Measurements from ENCODE around the gene DHRS12.

Gene DHRS12

GRCh38 chr13:51738226-51738905, 65.6 kb downstream of the DHRS12 start:
- no peaks in the 10 kb centered on the region; the same call in 1 of the 2 replicates for H3K36me3 ChIP-seq (ENCODE audit: control insufficient read depth, insufficient read depth, low read length)
- no peaks in the 10 kb centered on the region for H3K9me3 ChIP-seq (ENCODE audit: control insufficient read depth, insufficient read depth, low read length)
- no peak for DNase-seq (ENCODE audit: low read depth, low spot score)
- no CpG with 5 or more reads among the region's 2 CpGs for WGBS (ENCODE audit: insufficient coverage, insufficient read length)
- H3K27ac ChIP-seq (ENCODE audit: low read length): no peak overlapping the region
- H3K4me3 ChIP-seq (ENCODE audit: low read length): no peak overlapping the region
- H3K4me1 ChIP-seq (ENCODE audit: control insufficient read depth, insufficient read depth, low read length): peaks cover 1% of the 10 kb centered on the region; the same call in 1 of the 2 replicates
- H3K27me3 ChIP-seq (ENCODE audit: control insufficient read depth, insufficient read depth, low read length): no peaks in the 10 kb centered on the region

DNA sequence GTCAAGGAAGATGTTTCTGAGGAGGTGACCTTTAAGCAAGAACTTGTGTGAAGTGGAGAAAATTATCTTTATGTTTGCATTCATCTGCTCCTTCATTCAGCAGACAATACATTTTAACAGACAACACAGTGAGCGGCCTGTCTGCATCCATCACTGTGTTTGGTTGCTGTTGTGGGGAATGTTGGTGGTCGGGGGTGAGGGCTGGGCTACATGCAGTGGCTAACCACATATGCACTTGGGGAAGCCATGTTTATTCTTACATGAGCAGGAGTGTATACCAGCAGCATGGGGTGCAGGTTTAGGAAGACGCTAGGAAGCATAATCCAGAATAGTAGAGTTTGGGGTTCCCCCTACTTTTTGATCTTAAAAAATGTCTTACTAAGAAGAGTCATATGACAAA, 66.4 kb downstream of the DHRS12 start:
- no peaks in the 10 kb centered on the region; the same call in 1 of the 2 replicates for H3K36me3 ChIP-seq (ENCODE audit: control insufficient read depth, insufficient read depth, low read length)
- H3K9me3 ChIP-seq (ENCODE audit: control insufficient read depth, insufficient read depth, low read length): no peaks in the 10 kb centered on the region
- DNase-seq (ENCODE audit: low read depth, low spot score): no peak
- no peak overlapping the region for H3K27ac ChIP-seq (ENCODE audit: low read length)
- H3K27me3 ChIP-seq (ENCODE audit: control insufficient read depth, insufficient read depth, low read length): no peaks in the 10 kb centered on the region
- peaks cover 1% of the 10 kb centered on the region; the same call in 1 of the 2 replicates for H3K4me1 ChIP-seq (ENCODE audit: control insufficient read depth, insufficient read depth, low read length)
- no CpG with 5 or more reads among the region's 3 CpGs for WGBS (ENCODE audit: insufficient coverage, insufficient read length)
- H3K4me3 ChIP-seq (ENCODE audit: low read length): no peak overlapping the region

DNA sequence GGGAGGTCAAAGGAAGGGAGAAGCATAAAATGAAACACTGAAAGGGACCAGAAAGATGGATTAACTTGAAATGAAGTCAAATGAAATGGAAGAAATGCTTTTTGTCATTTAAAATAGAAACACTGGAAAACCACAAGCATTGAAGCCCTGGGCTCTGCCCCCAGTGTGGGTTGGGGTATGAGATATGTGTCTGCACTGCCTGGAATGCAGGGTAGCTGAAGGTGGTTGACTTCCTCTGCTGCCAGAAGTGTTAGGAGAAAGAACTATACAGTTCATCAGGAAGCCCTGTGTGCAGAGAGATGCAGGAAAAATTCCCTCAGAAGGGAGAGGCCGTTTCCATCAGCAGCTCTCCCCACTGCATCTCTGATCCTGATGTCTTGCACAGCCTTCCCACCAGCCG, 69.2 kb downstream of the DHRS12 start:
- peaks cover 1% of the 10 kb centered on the region; the same call in 1 of the 2 replicates for H3K4me1 ChIP-seq (ENCODE audit: control insufficient read depth, insufficient read depth, low read length)
- H3K36me3 ChIP-seq (ENCODE audit: control insufficient read depth, insufficient read depth, low read length): no peaks in the 10 kb centered on the region
- WGBS (ENCODE audit: insufficient coverage, insufficient read length): no CpG with 5 or more reads among the region's 2 CpGs
- no peak overlapping the region for H3K4me3 ChIP-seq (ENCODE audit: low read length)
- no peaks in the 10 kb centered on the region for H3K27me3 ChIP-seq (ENCODE audit: control insufficient read depth, insufficient read depth, low read length)
- H3K27ac ChIP-seq (ENCODE audit: low read length): no peak overlapping the region
- no peaks in the 10 kb centered on the region for H3K9me3 ChIP-seq (ENCODE audit: control insufficient read depth, insufficient read depth, low read length)
- no peak for DNase-seq (ENCODE audit: low read depth, low spot score)

DNA sequence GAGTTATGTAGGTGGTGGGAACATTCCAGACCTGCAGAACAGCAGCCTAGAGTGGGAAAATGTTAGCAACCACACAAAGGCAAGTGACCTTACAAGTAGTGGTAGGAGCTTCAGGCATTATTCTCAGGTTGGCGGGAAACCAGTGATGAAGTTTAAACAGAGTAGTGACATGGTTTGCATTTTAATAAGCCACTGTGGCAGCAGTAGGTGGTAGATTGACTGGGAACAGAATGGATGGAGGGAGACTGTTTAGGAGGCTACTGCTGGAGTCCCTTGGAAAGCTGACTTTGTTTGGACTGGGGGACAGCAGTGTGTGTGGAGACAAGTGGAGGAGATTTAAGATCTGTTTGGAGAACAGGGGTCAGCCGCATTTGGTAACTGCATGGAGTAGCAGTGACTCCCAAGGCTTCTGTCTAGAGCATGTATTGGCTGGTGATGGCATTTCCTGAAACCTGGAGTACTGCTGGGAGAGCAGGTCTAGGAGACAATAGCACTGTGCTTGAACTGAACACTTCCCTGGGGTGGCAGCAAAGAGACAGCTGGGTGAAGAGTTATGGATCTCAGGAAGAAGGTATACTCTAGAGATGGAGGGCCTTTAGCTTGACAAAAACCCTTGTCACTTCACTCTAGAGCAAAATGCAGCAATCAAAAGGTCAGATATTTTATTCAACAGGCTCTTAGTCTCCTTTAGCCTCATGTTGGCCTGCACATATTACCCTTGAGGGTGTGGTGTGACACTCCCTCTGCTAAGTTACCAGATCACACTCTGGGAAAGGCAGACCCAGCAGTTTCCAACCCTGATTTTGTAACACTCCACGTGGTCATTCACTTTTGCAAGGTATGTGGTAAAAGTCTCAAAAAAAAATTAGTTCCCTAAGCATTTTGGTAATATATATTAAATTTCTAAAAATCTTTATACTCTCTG, 70.3 kb downstream of the DHRS12 start:
- Histone ChIP-seq H3K27ac (ENCODE audit: low read length) (no peak overlapping the region), H3K36me3 (ENCODE audit: control insufficient read depth, insufficient read depth, low read length) (no peaks in the 10 kb centered on the region), H3K27me3 (ENCODE audit: control insufficient read depth, insufficient read depth, low read length) (no peaks in the 10 kb centered on the region), H3K9me3 (ENCODE audit: control insufficient read depth, insufficient read depth, low read length) (no peaks in the 10 kb centered on the region), H3K4me1 (ENCODE audit: control insufficient read depth, insufficient read depth, low read length) (peaks cover 1% of the 10 kb centered on the region; the same call in 1 of the 2 replicates), H3K4me3 (ENCODE audit: low read length) (no peak overlapping the region)
- DNase-seq (ENCODE audit: low read depth, low spot score): no peak
- no CpG with 5 or more reads among the region's 3 CpGs for WGBS (ENCODE audit: insufficient coverage, insufficient read length)

DNA sequence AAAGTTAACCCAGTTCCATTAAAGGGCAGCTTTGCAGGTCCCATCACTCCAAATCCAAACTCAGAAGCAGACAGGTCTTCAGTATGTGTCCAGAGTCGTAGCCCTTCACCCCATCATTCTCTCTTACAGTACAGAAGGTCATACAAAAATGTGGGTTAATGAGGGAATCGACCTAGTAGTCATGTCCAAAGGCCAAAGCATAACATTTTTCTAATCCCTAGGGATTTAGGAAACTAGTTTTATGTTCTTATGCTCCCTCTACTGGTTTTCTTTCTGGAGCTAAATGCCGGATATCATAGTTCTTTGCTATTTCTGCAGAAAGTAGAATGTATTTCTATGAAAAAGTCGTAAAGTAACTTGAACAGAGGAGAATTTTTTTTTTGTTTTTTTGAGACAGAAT, 72.2 kb downstream of the DHRS12 start:
- WGBS (ENCODE audit: insufficient coverage, insufficient read length): no CpG with 5 or more reads among the region's 4 CpGs
- H3K27ac ChIP-seq (ENCODE audit: low read length): no peak overlapping the region
- H3K9me3 ChIP-seq (ENCODE audit: control insufficient read depth, insufficient read depth, low read length): no peaks in the 10 kb centered on the region
- H3K36me3 ChIP-seq (ENCODE audit: control insufficient read depth, insufficient read depth, low read length): no peaks in the 10 kb centered on the region; the same call in 1 of the 2 replicates
- H3K4me3 ChIP-seq (ENCODE audit: low read length): no peak overlapping the region
- no peak for DNase-seq (ENCODE audit: low read depth, low spot score)
- no peaks in the 10 kb centered on the region for H3K27me3 ChIP-seq (ENCODE audit: control insufficient read depth, insufficient read depth, low read length)
- H3K4me1 ChIP-seq (ENCODE audit: control insufficient read depth, insufficient read depth, low read length): peaks cover 1% of the 10 kb centered on the region; the same call in 1 of the 2 replicates

DNA sequence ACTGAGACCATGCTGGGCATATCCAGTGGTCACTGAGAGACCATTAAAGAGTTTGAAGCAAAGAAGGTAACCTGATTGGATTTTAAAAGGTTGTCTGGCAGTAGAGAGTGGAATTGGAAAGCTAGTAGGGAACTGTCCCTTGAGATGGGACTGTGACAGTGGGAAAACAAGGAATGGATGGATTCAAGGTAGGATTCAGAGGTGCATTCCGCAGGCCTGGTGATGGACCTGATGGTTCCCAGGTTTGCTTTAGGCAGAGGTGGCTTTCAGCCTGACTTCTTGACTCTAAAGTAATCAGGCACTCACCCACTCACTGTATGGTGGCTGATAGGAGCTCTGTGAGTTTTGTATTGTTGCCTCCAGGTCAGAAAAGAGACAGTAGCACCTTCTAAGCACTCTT, 73.0 kb downstream of the DHRS12 start:
- H3K4me1 ChIP-seq (ENCODE audit: control insufficient read depth, insufficient read depth, low read length): peaks cover 1% of the 10 kb centered on the region; the same call in 1 of the 2 replicates
- no CpG with 5 or more reads among the region's 1 CpG for WGBS (ENCODE audit: insufficient coverage, insufficient read length)
- no peak overlapping the region for H3K27ac ChIP-seq (ENCODE audit: low read length)
- no peaks in the 10 kb centered on the region; the same call in 1 of the 2 replicates for H3K36me3 ChIP-seq (ENCODE audit: control insufficient read depth, insufficient read depth, low read length)
- no peaks in the 10 kb centered on the region for H3K9me3 ChIP-seq (ENCODE audit: control insufficient read depth, insufficient read depth, low read length)
- H3K27me3 ChIP-seq (ENCODE audit: control insufficient read depth, insufficient read depth, low read length): no peaks in the 10 kb centered on the region
- no peak for DNase-seq (ENCODE audit: low read depth, low spot score)
- no peak overlapping the region for H3K4me3 ChIP-seq (ENCODE audit: low read length)

DNA sequence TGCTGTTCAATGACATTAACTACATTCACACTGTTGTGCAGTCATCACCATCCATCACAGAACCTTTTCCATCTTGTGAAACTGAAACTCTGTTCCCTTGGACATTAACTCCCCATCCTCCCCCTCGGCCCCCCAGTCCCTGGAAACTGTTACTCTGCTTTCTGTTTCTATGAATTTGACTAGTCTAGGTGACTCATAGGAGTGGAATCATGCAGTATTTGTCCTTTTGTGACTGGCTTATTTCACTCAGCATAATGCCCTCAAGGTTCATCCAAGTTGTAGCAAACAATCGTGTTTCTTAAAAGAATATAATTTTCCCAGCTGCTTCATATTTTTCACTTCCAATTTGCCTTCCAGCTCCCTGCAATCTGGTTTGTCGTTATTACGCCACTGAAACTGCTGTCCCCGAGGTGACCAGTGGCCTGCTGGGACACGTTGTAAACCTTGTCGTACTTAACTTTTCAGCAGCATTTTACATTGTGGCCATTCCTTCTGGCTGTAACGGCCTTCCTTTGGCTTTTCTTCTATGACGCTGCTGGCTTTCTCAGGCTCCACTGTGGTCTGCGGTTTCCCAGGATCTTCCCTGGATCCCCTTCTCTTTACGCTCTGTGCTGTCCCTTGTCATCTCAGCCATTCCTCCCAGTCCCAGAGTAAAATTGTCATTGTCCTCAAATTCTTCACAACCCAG, 74.0 kb downstream of the DHRS12 start:
- H3K9me3 ChIP-seq (ENCODE audit: control insufficient read depth, insufficient read depth, low read length): no peaks in the 10 kb centered on the region
- no peak overlapping the region for H3K27ac ChIP-seq (ENCODE audit: low read length)
- H3K4me1 ChIP-seq (ENCODE audit: control insufficient read depth, insufficient read depth, low read length): peaks cover 1% of the 10 kb centered on the region; the same call in 1 of the 2 replicates
- no peaks in the 10 kb centered on the region for H3K27me3 ChIP-seq (ENCODE audit: control insufficient read depth, insufficient read depth, low read length)
- H3K36me3 ChIP-seq (ENCODE audit: control insufficient read depth, insufficient read depth, low read length): no peaks in the 10 kb centered on the region; the same call in 1 of the 2 replicates
- no CpG with 5 or more reads among the region's 11 CpGs for WGBS (ENCODE audit: insufficient coverage, insufficient read length)
- no peak overlapping the region for H3K4me3 ChIP-seq (ENCODE audit: low read length)
- no peak for DNase-seq (ENCODE audit: low read depth, low spot score)

- Histone ChIP-seq H3K27me3 (ENCODE audit: control insufficient read depth, insufficient read depth, low read length) (no peaks in the 10 kb centered on the region), H3K4me1 (ENCODE audit: control insufficient read depth, insufficient read depth, low read length) (peaks cover 1% of the 10 kb centered on the region; the same call in 1 of the 2 replicates), H3K36me3 (ENCODE audit: control insufficient read depth, insufficient read depth, low read length) (no peaks in the 10 kb centered on the region; the same call in 1 of the 2 replicates), H3K9me3 (ENCODE audit: control insufficient read depth, insufficient read depth, low read length) (no peaks in the 10 kb centered on the region), H3K4me3 (ENCODE audit: low read length) (no peak overlapping the region), H3K27ac (ENCODE audit: low read length) (no peak overlapping the region)
- no peak for DNase-seq (ENCODE audit: low read depth, low spot score)
- no CpG with 5 or more reads among the region's 10 CpGs for WGBS (ENCODE audit: insufficient coverage, insufficient read length)
These were observed 75.0 kb downstream of the DHRS12 start for GRCh38 chr13:51728972-51729371.

DNA sequence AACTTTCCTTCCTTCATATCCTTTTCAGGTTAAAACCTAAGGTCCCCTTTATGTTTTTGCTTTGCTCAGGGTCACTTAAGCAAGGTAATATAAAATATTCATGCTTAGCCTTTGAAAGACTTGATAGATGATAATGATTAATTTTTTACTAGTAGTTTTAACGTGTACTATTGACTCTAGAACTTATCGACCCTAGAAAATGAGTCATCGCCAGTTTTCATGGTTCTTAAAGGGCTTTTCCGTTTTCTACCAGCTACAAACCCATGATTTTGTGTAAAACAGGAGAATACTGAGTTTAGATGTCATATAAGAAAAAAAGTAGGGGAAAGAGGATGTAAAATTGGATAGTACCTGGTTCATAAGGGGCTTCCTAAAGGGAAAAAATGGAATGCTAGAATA, 75.7 kb downstream of the DHRS12 start:
- Histone ChIP-seq H3K4me3 (ENCODE audit: low read length) (no peak overlapping the region), H3K27ac (ENCODE audit: low read length) (no peak overlapping the region), H3K4me1 (ENCODE audit: control insufficient read depth, insufficient read depth, low read length) (no peaks in the 10 kb centered on the region; the same call in 1 of the 2 replicates), H3K9me3 (ENCODE audit: control insufficient read depth, insufficient read depth, low read length) (no peaks in the 10 kb centered on the region), H3K27me3 (ENCODE audit: control insufficient read depth, insufficient read depth, low read length) (no peaks in the 10 kb centered on the region), H3K36me3 (ENCODE audit: control insufficient read depth, insufficient read depth, low read length) (no peaks in the 10 kb centered on the region; the same call in 1 of the 2 replicates)
- no CpG with 5 or more reads among the region's 4 CpGs for WGBS (ENCODE audit: insufficient coverage, insufficient read length)
- no peak for DNase-seq (ENCODE audit: low read depth, low spot score)

Measured in iPS DF 6.9 (cell line).